D721Med (cell line): ENCODE results near the gene TP53INP2.
"Not testable (repeated sequence)": the region's sequence is repeated elsewhere in the genome, so short reads cannot be mapped to it uniquely, and the experiment has no call there.

Experiments used
- DNase-seq: peaks from one replicate; pipeline ENCODE4 v3.0.0; 2011; ENCODE audit warnings: low spot score; ENCODE audit not compliant: insufficient read length
- FAIRE-seq: peaks from 2 replicates; lab custom pipeline; 2011; peaks lifted over from hg19 to GRCh38; lab: Jason Lieb, UNC
- CTCF ChIP-seq: IDR thresholded peaks from 2 replicates; pipeline ENCODE4 v1.5.1; 2012; ENCODE audit warnings: mild to moderate bottlenecking, control low read depth; ENCODE audit not compliant: insufficient read depth; ENCODE audit errors: missing control alignments

Gene TP53INP2

GRCh38 chr20:34710861-34711574 is 6.9 kb downstream of the TP53INP2 start:
- no peak for FAIRE-seq
- DNase-seq = no peak
- no peak for TF ChIP-seq CTCF

GRCh38 chr20:34711813-34712430 is 7.8 kb downstream of the TP53INP2 start:
- no peak for TF ChIP-seq CTCF
- FAIRE-seq = no peak
- DNase-seq = no peak

GRCh38 chr20:34712525-34713192 is 8.5 kb downstream of the TP53INP2 start:
- TF ChIP-seq CTCF = no peak
- DNase-seq (no peak), FAIRE-seq (no peak)

GRCh38 chr20:34713194-34713943 is 9.2 kb downstream of the TP53INP2 start:
- TF ChIP-seq CTCF = no peak
- DNase-seq (no peak), FAIRE-seq (no peak)

- FAIRE-seq, DNase-seq: not testable (repeated sequence)
Measured at GRCh38 chr20:34713944-34714515, 9.9 kb downstream of the TP53INP2 start.

GRCh38 chr20:34715384-34715783 is 11.2 kb downstream of the TP53INP2 start:
- no peak for DNase-seq
- FAIRE-seq = no peak

More at GRCh38 chr20:34715384-34715783, 11.2 kb downstream of the TP53INP2 start:
- no peak for TF ChIP-seq CTCF
